GM19395 (cell line): ENCODE measurements around the gene SBNO2.

Source experiments
- ATAC-seq: cut with Tn5 transposase; IDR thresholded peaks from one replicate; pipeline ENCODE4 v1.9.1; 2021; ENCODE audit warnings: mild to moderate bottlenecking, moderate library complexity; ENCODE audit not compliant: unreplicated experiment

SBNO2 gene, protein sequence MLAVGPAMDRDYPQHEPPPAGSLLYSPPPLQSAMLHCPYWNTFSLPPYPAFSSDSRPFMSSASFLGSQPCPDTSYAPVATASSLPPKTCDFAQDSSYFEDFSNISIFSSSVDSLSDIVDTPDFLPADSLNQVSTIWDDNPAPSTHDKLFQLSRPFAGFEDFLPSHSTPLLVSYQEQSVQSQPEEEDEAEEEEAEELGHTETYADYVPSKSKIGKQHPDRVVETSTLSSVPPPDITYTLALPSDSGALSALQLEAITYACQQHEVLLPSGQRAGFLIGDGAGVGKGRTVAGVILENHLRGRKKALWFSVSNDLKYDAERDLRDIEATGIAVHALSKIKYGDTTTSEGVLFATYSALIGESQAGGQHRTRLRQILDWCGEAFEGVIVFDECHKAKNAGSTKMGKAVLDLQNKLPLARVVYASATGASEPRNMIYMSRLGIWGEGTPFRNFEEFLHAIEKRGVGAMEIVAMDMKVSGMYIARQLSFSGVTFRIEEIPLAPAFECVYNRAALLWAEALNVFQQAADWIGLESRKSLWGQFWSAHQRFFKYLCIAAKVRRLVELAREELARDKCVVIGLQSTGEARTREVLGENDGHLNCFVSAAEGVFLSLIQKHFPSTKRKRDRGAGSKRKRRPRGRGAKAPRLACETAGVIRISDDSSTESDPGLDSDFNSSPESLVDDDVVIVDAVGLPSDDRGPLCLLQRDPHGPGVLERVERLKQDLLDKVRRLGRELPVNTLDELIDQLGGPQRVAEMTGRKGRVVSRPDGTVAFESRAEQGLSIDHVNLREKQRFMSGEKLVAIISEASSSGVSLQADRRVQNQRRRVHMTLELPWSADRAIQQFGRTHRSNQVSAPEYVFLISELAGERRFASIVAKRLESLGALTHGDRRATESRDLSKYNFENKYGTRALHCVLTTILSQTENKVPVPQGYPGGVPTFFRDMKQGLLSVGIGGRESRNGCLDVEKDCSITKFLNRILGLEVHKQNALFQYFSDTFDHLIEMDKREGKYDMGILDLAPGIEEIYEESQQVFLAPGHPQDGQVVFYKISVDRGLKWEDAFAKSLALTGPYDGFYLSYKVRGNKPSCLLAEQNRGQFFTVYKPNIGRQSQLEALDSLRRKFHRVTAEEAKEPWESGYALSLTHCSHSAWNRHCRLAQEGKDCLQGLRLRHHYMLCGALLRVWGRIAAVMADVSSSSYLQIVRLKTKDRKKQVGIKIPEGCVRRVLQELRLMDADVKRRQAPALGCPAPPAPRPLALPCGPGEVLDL (N-terminal part only)

DNA sequence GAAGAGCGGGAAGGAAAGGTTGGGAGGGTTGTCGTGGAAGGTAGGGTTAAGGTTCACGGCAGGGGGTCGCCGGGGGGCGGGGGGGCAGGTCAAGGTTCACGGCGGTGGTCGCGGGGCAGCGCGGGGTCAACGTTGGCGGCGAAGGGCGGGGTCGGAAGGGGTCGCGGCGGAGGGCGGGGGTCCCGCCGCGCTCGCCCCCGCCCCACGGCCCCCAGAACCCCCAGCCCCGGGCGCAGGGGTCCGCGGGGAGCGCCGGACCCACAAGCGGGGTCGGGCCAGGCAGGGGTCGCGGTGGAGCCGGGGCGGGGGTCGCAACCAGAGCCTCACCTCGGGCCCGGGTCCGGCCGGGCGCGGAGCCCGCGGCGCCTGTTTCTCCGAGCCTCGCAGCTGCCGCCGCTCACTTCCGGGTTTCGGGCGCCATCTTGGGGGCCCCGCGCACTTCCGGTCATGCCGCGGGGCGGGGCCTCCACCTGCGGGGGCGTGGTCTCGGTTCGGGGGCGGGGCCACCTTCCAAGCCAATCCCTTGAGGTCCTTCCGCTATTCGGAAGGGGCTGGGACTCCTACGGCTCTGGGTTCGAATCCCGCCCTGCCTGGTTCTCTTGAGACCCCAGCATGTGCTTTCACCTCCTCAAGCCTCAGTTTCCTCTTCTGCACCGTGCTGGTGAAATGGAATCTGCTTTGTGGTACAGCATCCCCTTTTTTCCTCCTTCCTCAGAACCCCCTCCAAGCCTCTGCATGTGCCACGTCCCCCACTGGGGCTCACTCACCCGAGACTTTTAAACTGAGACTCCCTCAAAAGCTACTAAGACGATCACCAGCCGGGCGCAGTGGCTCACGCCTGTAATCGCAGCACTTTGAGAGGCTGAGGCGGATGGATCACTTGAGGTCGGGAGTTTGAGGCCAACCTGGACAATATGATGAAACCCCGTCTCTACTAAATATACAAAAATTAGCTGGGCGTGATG is at the start of gene SBNO2:
Gene SBNO2, minus strand, starts transcription at position 424 of the 965 bp plus-strand sequence. CDS start 19,992 bp downstream, outside the sequence.
- peak; percentile 59 for ATAC-seq

DNA sequence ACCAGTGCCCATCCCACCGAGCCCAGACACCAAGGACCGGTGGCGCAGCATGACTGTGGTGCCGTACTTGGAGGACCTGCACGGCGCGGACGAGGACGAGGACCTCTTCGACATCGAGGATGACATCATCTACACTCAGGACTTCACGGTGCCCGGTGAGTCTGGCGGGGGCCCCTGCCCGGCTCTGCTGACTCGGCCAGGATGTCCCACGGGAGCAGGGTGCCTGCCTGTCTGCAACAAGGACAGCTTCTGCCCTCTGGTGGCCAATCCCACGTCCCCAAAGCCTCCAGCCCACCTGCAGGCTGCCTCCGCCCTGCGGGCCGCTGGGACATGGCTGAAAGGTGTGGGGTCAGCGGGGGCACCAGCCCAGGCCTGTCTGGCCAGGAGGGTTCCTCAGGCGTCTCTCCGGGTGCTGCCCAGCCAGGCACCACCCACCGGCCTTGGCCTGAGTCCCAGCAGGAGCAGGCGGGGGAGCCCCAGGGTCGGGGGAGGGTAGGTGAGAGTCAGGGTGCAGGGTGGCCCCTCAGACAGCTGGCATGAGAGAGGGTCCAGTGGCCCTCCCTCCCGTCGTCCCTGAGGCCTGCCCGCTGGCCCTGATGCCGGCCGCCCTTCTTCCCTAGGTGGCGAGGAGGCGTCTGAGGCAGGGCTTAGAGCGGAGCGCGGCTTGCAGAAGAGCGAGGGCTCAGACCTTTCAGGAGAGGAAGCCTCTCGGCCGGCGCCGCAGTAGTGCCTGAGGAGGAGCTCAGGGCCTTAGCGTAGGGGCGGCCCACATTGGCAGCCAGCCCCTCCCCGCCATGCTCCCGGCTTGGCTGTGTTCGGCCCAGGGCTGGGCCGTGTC is 49.2 kb upstream of the SBNO2 start:
- no peak for ATAC-seq

DNA sequence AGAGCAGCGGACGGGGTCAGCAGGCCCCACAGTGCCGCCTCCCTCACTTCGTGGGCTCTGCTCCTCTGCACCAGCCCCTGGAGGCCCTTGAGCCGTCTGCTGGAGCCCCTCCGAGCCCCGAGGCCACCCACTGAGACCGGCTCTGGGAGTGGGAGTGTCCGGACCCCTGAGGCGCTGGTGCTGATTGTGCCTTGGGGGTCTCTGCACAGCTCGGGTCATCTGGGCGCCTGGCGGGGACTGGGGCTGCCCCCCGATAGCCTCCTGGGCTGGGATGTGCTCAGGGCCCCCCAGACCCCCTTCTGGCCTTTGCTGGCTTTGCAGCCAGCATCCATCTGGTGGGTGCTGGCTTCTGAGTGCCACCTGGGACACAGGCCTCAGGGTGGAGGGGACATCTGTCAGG is 48.3 kb upstream of the SBNO2 start:
- no peak for ATAC-seq

DNA sequence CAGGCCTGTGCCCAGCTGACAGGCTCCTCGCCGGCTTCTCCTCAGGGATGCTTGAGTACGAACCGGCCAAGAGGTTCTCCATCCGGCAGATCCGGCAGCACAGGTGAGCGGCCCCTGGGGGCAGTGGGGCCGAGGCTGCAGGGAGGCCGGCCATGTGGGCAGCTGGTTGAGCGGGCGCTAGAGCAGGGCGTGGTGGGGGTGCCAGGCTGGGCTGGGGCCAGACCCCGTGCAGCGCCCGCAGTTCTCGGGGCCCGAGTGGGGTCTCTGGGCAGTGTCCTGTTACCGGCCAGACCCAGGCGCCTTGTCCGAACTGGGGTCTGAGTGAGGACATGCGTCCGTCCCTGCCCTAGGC is 47.8 kb upstream of the SBNO2 start:
- no peak for ATAC-seq

DNA sequence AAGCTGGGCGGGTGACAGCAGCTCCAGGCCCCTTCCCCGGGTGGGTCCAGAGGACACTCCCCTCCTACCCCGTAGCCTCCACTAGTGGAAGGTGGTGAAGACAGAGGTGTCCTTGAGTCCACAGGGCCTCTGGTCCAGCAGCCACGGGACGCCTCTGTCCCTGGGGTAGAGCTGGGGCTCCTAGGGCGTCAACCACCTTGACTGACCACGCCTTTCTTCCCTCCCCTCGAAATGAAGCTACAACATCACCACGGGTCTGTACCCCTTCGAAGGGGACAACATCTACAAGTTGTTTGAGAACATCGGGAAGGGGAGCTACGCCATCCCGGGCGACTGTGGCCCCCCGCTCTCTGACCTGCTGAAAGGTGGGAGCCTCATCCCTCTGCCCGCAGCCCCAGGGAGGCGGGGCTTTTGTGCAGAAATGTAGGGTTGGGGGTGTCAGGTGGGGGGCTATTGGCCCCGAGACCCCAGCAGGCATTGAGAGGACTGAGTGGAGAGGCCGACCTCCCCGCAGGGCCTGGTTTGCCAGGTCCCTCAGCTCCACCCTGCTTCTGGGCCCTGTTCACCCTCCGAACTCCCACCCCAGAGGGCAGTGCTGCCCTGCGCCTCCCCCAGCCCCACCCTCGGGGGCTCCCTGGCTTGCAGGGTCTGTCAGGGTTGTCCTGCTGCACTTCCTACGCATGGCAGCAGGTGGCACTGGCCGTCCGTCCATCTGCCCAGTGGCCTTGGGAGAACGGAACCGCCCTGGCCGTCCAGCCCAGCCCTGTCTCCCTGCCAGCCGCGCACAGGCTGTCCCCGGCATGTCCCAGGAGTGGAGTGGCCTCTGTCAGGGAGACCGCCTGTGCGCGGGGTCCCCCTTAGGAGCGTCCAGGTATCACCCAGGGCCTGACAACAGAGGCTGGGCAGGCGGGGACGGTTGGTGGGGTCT is 47.2 kb upstream of the SBNO2 start:
- ATAC-seq = no peak

DNA sequence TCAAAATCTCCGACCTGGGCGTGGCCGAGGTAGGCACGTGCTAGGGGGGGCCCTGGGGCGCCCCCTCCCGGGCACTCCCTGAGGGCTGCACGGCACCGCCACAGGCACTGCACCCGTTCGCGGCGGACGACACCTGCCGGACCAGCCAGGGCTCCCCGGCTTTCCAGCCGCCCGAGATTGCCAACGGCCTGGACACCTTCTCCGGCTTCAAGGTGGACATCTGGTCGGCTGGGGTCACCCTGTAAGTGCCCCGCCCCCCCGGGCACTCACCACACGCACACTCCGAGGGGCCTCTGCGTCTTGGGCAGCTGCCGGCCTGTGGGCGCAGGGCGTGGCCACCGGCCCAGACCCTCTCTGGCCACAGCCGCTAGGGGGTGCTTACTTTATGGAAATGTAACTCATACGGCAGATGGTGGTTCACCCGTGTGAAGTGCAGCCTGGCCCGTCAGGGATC is 46.4 kb upstream of the SBNO2 start:
- ATAC-seq = no peak

DNA sequence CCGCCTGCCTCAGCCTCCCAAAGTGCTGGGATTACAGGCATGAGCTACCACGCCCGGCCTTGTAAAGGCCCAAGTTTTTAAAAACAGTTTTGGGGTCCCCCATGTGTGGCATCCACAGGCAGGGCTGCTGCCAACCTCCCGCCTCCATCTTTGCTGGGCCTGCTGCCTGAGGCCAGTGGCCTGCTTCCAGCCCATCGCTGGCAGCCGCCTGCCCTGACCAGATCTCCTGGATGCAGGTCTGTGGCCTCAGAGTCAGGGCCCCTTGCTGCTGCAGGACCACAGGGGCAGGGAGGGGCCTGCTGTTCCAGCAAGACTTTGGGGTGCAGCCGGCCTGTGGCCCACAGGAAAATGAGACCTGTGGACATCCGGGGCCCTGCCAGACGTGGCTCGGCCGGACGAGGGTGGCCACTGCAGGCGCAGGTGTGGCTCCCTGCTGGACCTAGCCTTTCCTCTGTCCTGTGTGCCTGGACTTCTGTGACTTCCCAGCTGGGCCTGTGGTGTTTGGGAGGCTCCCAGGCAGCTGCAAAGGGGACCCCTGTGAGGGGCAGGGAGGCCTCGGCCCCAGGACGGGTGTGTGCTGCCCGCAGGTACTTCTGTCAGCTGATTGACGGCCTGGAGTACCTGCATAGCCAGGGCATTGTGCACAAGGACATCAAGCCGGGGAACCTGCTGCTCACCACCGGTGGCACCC is 45.9 kb upstream of the SBNO2 start:
- no peak for ATAC-seq

DNA sequence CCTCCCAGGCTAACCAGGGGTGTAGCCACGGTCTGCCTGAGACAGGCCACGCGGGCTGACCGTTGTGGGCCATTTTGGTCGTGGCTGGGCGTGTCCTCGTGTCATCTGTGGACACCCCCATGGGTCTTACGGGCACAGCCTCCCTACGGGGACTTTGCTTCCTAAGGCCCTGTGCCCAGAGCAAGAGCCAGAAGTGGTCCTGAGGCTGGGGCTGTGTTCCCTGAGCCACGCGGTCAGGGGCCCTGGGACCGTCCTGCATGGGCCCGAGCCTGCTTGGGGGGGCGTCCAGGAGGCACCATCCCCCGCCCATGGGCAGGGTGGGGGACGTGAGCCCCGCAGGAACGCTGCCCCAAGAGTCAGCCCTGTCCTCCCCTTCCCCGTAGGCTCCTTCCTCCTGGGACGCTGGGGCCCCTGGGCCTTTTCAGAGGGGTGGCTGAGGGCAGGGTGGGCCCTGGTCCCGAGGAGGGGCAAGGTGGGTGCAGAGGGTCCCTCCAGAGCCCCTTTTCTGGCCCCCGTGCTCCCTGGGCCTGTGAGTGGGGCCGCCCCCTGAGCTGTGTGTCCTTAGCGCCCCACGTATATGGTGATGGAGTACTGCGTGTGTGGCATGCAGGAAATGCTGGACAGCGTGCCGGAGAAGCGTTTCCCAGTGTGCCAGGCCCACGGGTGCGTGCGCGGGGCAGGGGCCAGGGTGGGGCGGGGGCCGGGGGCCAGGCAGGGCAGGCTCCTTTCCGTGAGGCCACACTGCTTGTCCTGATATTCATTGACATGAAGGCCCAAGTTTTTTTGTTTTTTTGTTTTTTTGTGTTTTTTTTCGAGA is 44.9 kb upstream of the SBNO2 start:
- ATAC-seq = no peak

DNA sequence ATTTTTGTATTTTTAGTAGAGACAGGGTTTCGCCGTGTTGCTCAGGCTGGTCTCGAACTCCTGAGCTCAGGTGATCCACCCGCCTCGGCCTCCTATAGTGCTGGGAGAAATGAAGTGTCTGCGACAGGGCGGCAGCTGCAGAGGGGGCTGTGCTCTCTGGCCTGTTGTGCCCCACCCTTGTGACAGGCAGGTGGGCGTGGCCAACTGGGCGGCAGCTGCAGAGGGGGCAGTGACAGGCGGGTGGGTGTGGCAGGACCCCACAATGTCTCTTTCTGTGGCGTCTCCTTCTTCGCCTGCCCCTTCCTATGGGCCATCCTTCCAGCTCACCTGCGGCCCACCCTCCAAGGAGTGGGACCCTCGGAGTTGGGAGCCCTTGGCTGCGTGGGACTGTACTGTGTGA is 43.3 kb upstream of the SBNO2 start:
- ATAC-seq = no peak

DNA sequence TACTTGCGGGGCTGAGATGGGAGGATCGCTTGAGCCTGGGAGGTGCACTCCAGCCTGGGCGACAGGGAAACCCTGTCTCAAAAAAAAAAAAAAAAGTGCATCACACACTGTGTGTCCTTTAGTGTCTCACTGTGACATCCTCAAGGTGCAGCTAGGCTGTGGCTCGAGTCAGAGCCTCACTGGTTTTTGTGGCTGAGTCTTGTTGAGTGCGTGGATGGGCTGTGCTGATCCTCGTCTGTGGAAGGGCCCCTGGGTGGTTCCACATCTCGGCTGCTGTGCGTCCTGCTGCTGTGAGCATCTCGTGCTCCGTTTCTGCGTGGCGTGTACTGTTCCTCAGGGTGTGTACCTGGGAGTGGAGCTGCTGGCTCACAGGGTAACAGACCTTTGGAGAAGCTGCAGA is 42.7 kb upstream of the SBNO2 start:
- ATAC-seq = no peak

DNA sequence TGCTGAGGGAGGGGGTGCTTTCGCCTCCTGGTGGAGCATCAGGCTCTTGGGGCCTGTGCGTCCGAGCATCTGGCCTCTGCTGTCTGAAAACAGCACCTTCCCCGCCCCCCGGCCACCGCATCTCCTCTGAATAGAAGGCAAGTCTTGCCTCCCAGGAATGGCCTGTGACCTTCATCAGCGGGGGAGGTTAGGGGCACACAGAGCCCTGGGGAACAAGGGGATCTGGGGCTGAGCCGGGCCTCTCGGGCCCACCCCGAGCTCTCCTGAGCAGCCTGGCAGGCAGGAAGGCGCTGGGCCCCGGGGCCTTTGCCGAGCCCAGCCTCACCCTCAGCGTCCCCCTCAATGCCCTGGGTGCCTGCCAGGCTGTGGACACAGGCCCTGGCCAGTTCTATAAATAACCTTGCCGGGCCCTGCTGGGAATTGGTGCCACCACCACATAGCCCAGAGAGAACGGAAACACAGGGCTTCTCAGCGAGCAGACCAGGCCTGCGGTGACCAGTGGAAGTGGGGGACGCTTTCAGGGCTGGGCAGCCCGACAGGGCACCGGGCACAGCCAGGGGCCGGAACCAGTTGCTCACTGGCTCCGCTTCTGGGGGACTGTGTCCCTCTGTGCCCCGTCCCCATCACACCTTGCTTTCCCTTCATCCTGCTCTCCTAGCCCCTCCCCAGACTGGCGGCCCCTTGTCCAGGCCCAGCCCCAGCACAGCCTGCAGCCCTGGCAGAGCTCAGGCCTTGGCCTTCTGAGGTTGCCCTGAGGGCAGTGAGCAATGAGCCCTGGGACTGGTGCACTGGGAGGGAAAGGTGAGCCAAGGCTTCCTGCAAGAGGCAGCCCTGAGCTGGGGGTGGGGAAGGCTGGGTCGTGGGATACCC is 41.0 kb upstream of the SBNO2 start:
- ATAC-seq = no peak

DNA sequence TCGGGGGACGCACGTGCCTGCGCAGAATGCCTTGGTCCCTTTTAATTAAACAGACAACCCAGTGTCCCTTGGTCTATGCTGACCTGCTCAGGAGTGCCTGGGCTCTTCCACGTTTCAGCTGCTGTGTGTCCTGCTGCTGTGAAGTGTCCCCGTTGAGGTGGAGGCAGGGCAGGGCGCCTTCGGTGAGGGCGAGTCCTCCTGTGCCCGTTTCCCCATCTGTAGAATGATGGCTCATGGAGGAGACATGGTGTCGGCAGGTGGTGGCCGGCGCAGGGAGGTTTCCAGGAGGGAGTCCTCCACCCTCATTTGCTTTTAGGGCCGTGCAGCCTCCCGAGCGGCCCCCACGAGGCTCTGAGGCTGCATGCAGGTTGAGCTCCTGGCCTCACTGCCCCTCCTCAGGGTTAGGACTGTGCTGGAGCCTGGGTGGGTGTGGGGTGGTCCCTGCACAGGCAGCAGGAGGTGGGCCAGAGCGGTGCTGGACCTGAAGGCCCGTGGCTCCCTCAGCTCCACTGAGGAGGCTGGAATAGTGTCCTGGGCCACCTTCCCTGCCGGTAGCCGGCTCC is 40.3 kb upstream of the SBNO2 start:
- no peak for ATAC-seq

DNA sequence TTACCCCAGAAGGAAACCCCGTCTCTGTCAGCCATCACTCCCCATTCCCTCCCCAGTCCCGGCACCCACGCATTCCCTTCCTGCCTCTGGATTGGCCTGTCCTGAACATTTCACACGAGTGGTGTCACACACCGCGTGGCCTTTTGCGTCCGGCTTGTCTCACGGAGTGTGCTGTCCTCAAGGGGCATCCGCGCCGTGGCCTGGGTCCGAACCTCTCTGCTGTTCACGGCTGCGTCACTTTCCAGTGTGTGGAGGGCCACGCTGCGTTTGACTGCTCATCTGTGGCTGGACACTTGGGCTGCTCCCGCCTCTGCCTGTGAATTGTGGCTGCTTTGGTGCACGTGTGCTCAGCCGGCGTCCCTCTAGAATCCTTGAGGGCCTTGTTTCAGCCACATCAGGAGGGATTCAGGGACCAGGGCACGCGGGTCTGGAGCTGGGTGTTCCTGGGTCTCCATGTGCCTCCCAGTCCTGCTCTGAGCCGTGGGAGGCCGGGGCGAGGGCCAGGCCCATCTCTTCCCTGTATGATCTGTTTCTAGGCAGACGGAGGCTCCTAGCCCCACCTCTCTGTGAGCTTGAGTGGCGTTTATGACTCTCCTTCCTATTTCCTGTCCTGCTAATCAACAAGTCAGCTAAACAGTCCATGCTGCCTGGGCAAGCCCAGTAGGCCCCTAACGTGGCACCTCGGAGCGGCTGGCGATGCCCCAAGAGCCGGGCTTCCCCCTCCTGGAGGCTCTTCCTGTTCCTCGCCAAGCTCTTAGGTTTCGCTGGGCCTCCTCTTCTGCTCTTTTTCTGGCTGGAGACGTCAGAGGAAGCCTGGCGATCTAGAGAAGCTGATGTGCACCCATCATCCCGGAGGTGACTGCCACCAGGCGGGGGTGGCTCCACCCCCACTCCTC is 39.6 kb upstream of the SBNO2 start:
- no peak for ATAC-seq

DNA sequence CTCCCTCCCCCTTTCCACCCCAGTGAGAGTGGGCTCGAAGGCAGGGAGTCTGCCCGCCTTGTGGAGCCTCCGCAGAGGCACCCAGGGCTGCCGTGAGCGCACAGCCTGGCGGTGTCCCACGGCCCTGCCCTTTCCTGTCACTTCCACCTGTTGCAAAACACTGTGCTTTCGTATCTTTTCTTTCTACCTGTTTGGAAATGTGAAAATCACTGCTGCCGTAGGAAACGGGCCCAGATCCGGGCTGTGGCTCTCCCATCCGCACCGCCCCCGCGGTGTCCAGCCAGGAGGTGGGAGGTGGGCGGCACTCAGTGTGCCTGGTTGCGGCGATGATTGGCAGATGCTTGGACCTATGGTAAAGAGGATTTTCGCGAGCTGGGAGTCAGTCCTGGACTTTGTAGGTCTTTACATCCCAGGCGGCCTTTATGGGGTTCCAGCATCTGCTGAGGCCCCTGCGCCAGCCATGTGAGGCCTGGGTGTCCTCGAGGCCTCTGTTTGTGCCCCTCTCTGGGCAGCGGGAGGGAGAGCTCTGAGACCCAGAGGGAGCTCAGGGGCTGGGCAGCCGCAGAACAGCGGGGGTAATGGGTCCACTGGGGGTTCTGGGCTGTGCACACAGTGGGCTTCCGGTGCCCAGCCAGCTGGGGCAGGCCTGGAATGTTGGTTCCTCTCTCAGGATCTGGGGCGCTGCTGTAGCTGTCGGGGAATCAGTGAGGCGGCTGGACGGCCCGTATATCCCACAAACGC is 37.6 kb upstream of the SBNO2 start:
- no peak for ATAC-seq
